Fibroblast of lung (primary cell): ENCODE data around the gene NTPCR. TPM values are rescaled to one million over a fixed set of nuclear protein-coding genes. Genes with fewer than 3 reads are reported as not detected.
"Not testable (repeated sequence)": the region's sequence is repeated elsewhere in the genome, so short reads cannot be mapped to it uniquely, and the experiment has no call there.

Experiments used
- DNase-seq, 2 donors: peaks; one replicate each; pipeline versions ENCODE4 v3.0.0 to v3.0.0-alpha.2; 2010; ENCODE audit warnings: low read depth in 2 of 2
- H2AFZ ChIP-seq: 2 replicates; pipeline ENCODE4 v1.5.1; 2012; ENCODE audit warnings: low read length, control low read depth, inconsistent platforms
- H3K27ac ChIP-seq: 2 replicates; pipeline ENCODE4 v1.5.1; 2011; ENCODE audit warnings: low read length, control low read depth; ENCODE audit not compliant: insufficient read depth
- H3K27me3 ChIP-seq: 2 replicates; pipeline ENCODE4 v1.5.1; 2011; ENCODE audit warnings: mild to moderate bottlenecking, low read length; ENCODE audit not compliant: control insufficient read depth, insufficient read depth
- H3K36me3 ChIP-seq: 2 replicates; pipeline ENCODE4 v1.5.1; 2011; ENCODE audit warnings: low read length; ENCODE audit not compliant: control insufficient read depth, insufficient read depth
- H3K4me1 ChIP-seq: 2 replicates; pipeline ENCODE4 v1.5.1; 2011; ENCODE audit warnings: low read length; ENCODE audit not compliant: control insufficient read depth, insufficient read depth; ENCODE audit errors: extremely low read depth
- H3K4me2 ChIP-seq: 2 replicates; pipeline ENCODE4 v1.5.1; 2011; ENCODE audit warnings: low read length, control low read depth; ENCODE audit not compliant: insufficient read depth; ENCODE audit errors: extremely low read depth
- H3K4me3 ChIP-seq, 4 experiments: fragments of 200-600 bp in 1 of 4; sonication (generic) in 1 of 4; replicated peaks in 1 of 4; 2 replicates each; pipeline ENCODE4 v1.5.1; 2011 to 2016; ENCODE audit warnings: low read length in 4 of 4, low read depth in 3 of 4, mild to moderate bottlenecking in 3 of 4, control low read depth in 2 of 4, inconsistent platforms in 1 of 4, mixed read lengths in 1 of 4; ENCODE audit not compliant: insufficient read depth in 1 of 4; ENCODE audit errors: control extremely low read depth in 1 of 4
- H3K79me2 ChIP-seq: 2 replicates; pipeline ENCODE4 v1.5.1; 2012; ENCODE audit warnings: mild to moderate bottlenecking, low read length, inconsistent platforms; ENCODE audit not compliant: control insufficient read depth, insufficient read depth
- H3K9ac ChIP-seq: 2 replicates; pipeline ENCODE4 v1.5.1; 2011; ENCODE audit warnings: mild to moderate bottlenecking, low read length, control low read depth; ENCODE audit not compliant: insufficient read depth
- H3K9me3 ChIP-seq: 2 replicates; pipeline ENCODE4 v1.5.1; 2012; ENCODE audit warnings: low read depth, low read length; ENCODE audit not compliant: control insufficient read depth, insufficient read depth
- H4K20me1 ChIP-seq: 2 replicates; pipeline ENCODE4 v1.5.1; 2011; ENCODE audit warnings: low read length; ENCODE audit not compliant: control insufficient read depth, insufficient read depth; ENCODE audit errors: extremely low read depth
- EZH2 ChIP-seq: IDR thresholded peaks from 2 replicates; pipeline ENCODE4 v1.5.1; 2012; ENCODE audit warnings: low read length, control low read depth, mild to moderate bottlenecking; ENCODE audit errors: missing control alignments
- polyA plus RNA-seq, 2 donors: library from polyadenylated mRNA; depleted of rRNA in 1 of 2; stranded (reverse) in 1 of 2; unstranded in 1 of 2; fragments of >200 nt; gene quantifications; 2 replicates each; pipeline ENCODE4 v1.2.1, GENCODE V29; 2011 to 2012; ENCODE audit warnings: missing spikeins in 1 of 2
- total RNA-seq: library from RNA; depleted of rRNA; stranded (reverse); fragments of >200 nt; gene quantifications from 2 replicates; pipeline ENCODE4 v1.2.1, GENCODE V29; 2014
- TF ChIP-seq, protein P1 (sequence below), 2 donors: IDR thresholded peaks in 1 of 2; conservative IDR thresholded peaks in 1 of 2; 1 replicate in 1 of 2; 2 replicates in 1 of 2; pipeline ENCODE4 v1.5.1; 2011 to 2012; ENCODE audit warnings: low read length in 2 of 2, control low read depth in 1 of 2, inconsistent platforms in 1 of 2, low read depth in 1 of 2, mild to moderate bottlenecking in 1 of 2

The NTPCR gene
- total and polyA plus RNA-seq, 2 donors (not counting 1 experiment from before 2014, with no cell fraction given), result 23.0 to 27.9 TPM

DNA sequence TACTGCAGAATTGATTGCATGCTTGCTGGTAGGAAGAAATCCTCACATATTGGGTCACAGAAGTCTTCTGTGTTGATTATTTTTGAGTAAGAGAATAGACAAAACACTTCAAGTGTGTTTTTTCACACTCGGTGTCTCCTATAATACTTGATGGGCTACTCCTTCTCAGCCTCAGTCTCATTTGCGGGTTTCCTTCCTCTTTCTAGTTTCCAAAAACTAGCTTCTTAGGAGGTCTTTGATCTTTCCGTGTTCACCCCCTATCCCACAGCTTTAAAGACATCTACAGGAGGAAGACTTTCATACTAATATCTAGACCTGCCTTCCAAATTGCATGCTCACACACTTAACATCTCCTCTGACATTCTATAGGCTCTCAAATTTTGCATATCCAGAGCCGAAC is 40.7 kb upstream of the NTPCR start:
- Histone ChIP-seq H3K9ac (no peak overlapping the region), H3K36me3 (no peaks in the 10 kb centered on the region), H3K9me3 (no peaks in the 10 kb centered on the region), H3K4me3 (no peak overlapping the region), H3K4me2 (no peak overlapping the region), H2AFZ (no peak overlapping the region), H4K20me1 (no peaks in the 10 kb centered on the region), H3K79me2 (no peaks in the 10 kb centered on the region), H3K27me3 (no peaks in the 10 kb centered on the region), H3K4me1 (no peaks in the 10 kb centered on the region), H3K27ac (no peak overlapping the region)
- TF ChIP-seq, protein P1, sequence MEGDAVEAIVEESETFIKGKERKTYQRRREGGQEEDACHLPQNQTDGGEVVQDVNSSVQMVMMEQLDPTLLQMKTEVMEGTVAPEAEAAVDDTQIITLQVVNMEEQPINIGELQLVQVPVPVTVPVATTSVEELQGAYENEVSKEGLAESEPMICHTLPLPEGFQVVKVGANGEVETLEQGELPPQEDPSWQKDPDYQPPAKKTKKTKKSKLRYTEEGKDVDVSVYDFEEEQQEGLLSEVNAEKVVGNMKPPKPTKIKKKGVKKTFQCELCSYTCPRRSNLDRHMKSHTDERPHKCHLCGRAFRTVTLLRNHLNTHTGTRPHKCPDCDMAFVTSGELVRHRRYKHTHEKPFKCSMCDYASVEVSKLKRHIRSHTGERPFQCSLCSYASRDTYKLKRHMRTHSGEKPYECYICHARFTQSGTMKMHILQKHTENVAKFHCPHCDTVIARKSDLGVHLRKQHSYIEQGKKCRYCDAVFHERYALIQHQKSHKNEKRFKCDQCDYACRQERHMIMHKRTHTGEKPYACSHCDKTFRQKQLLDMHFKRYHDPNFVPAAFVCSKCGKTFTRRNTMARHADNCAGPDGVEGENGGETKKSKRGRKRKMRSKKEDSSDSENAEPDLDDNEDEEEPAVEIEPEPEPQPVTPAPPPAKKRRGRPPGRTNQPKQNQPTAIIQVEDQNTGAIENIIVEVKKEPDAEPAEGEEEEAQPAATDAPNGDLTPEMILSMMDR (conservative IDR thresholded peaks at IDR 0.05 in 1 of 2, IDR thresholded peaks at IDR 0.05 in 1 of 2; ENCODE audit: low read depth in 1 of 2, low read length in 2 of 2), result no peak
- TF ChIP-seq EZH2, result no peak
- no peak for DNase-seq

DNA sequence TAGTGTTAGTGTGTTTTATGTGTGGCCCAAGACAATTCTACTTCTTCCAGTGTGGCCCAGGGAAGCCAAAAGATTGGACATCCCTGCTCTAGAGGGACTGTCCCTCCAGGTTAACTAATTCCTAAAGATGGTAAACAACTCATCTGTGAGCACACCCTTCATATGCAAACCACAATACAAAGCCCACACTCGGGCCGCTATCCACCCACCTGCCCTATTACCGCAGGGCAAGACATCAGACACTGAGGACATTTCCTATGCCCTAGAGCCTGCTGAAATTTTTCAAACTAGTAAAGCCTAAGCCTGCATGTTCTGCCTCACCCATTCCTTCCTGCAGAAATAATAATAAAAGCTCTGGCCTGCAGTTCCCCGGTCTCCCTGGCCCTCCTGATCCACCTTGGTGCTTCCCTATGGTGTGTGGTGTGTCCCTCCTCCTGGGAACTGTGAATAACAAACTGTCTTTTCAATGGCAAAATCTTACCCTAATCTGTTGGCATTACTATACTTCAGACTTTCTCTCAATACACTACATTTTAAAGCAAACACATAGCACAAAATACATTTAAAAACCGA is 39.3 kb upstream of the NTPCR start:
- no peaks in the 10 kb centered on the region for H3K9me3 ChIP-seq
- no peak overlapping the region for H3K27ac ChIP-seq
- no peak overlapping the region for H3K4me3 ChIP-seq
- TF ChIP-seq EZH2, result no peak
- TF ChIP-seq, protein P1 (conservative IDR thresholded peaks at IDR 0.05 in 1 of 2, IDR thresholded peaks at IDR 0.05 in 1 of 2; ENCODE audit: low read depth in 1 of 2, low read length in 2 of 2), result no peak
- no peak for DNase-seq
- H3K4me1 ChIP-seq, result no peaks in the 10 kb centered on the region
- no peaks in the 10 kb centered on the region for H3K36me3 ChIP-seq
- no peak overlapping the region for H3K4me2 ChIP-seq
- no peaks in the 10 kb centered on the region for H3K27me3 ChIP-seq
- H4K20me1 ChIP-seq, result no peaks in the 10 kb centered on the region
- H3K79me2 ChIP-seq, result no peaks in the 10 kb centered on the region
- H3K9ac ChIP-seq, result no peak overlapping the region
- H2AFZ ChIP-seq, result no peak overlapping the region

DNA sequence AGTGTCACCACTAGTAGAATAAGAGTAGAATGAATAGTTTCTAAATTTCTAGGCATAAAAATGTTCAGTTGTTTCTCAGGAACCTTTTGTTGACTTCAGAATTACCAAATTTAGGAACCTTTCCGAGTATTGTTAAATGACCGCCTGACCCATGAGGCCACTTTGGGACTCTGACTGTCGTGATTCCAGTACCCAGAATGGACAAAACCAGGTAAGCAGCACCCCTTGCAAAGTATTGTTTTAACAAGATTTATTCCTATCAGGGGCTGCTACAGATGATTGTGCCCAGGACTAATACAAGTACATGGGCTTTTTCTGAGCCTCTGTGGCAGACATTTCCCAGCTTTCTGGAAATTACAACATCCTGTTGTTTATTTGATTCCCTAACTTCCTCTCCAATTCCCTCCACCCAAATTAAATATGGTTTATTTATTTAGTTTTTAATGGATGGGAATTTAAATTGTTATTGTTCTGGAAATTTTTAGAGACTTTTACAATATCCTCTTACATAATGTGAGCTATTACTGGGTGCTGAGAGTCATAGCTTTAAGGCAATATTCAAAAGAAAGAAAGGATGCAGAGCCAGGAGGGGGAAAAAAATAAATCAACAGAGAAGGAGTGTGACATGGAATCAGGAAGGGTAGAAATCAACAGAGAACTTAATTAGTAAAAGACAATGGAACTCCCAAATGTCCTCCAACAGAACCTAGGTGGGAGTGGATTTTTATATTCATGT is 37.4 kb upstream of the NTPCR start:
- no peaks in the 10 kb centered on the region for H3K79me2 ChIP-seq
- H3K27me3 ChIP-seq, result no peaks in the 10 kb centered on the region
- no peak overlapping the region for H3K4me3 ChIP-seq
- H3K4me2 ChIP-seq, result no peak overlapping the region
- no peak overlapping the region for H2AFZ ChIP-seq
- H3K9ac ChIP-seq, result no peak overlapping the region
- no peaks in the 10 kb centered on the region for H3K4me1 ChIP-seq
- no peaks in the 10 kb centered on the region for H3K9me3 ChIP-seq
- no peaks in the 10 kb centered on the region for H3K36me3 ChIP-seq
- DNase-seq, result peak in 1 of 2 donors; percentile 11
- H4K20me1 ChIP-seq, result no peaks in the 10 kb centered on the region
- TF ChIP-seq EZH2, result no peak
- TF ChIP-seq, protein P1 (conservative IDR thresholded peaks at IDR 0.05 in 1 of 2, IDR thresholded peaks at IDR 0.05 in 1 of 2; ENCODE audit: low read depth in 1 of 2, low read length in 2 of 2), result no peak
- no peak overlapping the region for H3K27ac ChIP-seq

DNA sequence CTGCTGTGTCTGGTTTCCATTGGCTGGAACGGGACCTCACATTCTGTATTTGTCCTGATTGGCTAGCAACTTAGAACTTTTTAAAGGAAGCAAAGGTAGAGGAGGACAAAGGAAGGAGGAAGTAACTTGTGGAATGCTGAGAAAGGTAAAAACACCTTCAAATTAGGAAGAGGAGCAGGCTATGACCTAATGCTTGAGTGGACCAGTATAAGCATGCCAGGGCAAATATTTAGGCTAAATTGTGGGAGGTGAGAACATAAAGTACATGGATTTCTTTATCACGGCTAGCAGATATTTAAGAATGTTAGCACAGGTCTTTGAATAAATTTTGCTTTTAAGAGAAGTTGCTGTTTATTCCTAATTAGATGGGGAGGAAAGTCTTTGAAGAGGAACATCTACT is 36.1 kb upstream of the NTPCR start:
- not testable (repeated sequence) for H3K27me3 ChIP-seq, DNase-seq, H3K4me2 ChIP-seq, H3K4me3 ChIP-seq, H2AFZ ChIP-seq, H3K27ac ChIP-seq, H3K9ac ChIP-seq, H3K9me3 ChIP-seq, H3K79me2 ChIP-seq, H3K36me3 ChIP-seq, H4K20me1 ChIP-seq, H3K4me1 ChIP-seq
